PFSK-1 (cell line): ENCODE data around the gene NCOR1.

Source experiments
- FOXP2 ChIP-seq: optimal IDR thresholded peaks from 2 replicates; pipeline ENCODE3; 2011; ENCODE audit warnings: borderline replicate concordance, control low read depth, inconsistent platforms; ENCODE audit not compliant: insufficient read depth; ENCODE audit errors: extremely low read length, extremely low read depth
- POLR2AphosphoS5 ChIP-seq: IDR thresholded peaks from 2 replicates; pipeline ENCODE4 v1.6.1; 2012; ENCODE audit warnings: low read depth, mild to moderate bottlenecking, control low read depth, low read length, moderate library complexity
- SIN3A ChIP-seq: IDR thresholded peaks from 2 replicates; pipeline ENCODE4 v1.6.1; 2012; ENCODE audit warnings: mild to moderate bottlenecking, low read length, moderate library complexity, borderline replicate concordance; ENCODE audit not compliant: insufficient read depth
- TAF1 ChIP-seq: IDR thresholded peaks from 2 replicates; pipeline ENCODE4 v1.6.1; 2012; ENCODE audit warnings: low read length, control low read depth, borderline replicate concordance; ENCODE audit not compliant: insufficient read depth
- TF ChIP-seq, protein P1 (sequence below), 2 experiments: IDR thresholded peaks; 2 replicates each; pipeline versions ENCODE4 v1.6.1 to v1.8.0; 2011 to 2012; ENCODE audit warnings: low read depth in 2 of 2, low read length in 2 of 2, control low read depth in 1 of 2, inconsistent platforms in 1 of 2, mild to moderate bottlenecking in 1 of 2, moderate library complexity in 1 of 2; ENCODE audit not compliant: insufficient read depth in 1 of 2

NCOR1 gene

DNA sequence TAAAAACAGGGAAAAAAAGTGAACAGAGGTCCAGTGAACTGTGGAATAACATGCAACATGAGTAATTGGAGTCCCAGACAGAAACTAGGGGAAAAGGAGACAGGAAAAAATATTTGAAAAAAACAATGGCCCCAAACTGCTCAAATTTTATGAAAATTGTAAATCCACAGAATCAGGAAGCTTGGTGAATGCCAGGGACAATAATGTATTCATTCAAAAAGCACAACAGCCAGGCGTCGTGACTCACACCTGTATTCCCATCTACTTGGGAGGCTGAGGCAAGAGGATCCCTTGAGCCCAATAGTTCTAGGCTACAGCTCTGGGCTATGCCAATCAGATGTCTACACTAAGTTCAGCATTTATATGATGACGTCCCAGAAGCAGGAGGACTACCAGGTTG, 23.7 kb downstream of the NCOR1 start:
- TF ChIP-seq, protein P1, sequence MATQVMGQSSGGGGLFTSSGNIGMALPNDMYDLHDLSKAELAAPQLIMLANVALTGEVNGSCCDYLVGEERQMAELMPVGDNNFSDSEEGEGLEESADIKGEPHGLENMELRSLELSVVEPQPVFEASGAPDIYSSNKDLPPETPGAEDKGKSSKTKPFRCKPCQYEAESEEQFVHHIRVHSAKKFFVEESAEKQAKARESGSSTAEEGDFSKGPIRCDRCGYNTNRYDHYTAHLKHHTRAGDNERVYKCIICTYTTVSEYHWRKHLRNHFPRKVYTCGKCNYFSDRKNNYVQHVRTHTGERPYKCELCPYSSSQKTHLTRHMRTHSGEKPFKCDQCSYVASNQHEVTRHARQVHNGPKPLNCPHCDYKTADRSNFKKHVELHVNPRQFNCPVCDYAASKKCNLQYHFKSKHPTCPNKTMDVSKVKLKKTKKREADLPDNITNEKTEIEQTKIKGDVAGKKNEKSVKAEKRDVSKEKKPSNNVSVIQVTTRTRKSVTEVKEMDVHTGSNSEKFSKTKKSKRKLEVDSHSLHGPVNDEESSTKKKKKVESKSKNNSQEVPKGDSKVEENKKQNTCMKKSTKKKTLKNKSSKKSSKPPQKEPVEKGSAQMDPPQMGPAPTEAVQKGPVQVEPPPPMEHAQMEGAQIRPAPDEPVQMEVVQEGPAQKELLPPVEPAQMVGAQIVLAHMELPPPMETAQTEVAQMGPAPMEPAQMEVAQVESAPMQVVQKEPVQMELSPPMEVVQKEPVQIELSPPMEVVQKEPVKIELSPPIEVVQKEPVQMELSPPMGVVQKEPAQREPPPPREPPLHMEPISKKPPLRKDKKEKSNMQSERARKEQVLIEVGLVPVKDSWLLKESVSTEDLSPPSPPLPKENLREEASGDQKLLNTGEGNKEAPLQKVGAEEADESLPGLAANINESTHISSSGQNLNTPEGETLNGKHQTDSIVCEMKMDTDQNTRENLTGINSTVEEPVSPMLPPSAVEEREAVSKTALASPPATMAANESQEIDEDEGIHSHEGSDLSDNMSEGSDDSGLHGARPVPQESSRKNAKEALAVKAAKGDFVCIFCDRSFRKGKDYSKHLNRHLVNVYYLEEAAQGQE (IDR thresholded peaks at IDR 0.05; ENCODE audit: insufficient read depth in 1 of 2, low read depth in 2 of 2, low read length in 2 of 2) = no peak
- TF ChIP-seq TAF1 (no peak), SIN3A (no peak), FOXP2 (no peak), POLR2AphosphoS5 (no peak)

DNA sequence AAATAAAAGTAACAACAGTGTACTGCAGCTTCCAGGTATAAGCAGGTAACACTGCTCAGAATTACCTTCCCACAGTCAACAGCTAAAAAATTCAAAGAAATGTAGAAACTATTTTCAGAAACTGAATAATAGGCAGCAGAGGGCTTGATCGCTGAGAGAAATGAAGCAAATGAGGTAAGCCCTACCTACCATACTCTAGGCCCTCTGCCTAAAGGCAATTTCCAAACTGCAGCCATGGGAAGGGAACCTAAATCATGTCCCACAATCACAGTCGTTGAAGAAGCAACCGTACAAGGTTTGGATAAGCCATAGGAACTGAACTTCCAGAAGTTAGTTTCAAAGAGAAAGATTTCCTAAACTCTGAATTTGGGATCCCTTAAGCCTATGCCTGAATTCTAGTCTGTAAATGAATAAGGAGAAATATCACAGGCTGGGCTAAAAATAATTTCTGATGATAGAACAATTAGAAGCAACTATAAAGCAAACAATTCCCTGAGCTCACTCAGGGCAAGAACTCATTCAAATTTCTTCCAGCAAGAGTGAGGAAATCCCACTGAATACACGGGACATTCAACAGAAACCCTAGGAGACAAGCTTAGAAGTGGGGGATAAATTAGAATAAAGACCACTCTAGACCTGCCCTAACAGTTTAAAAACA, 24.5 kb downstream of the NCOR1 start:
- no peak for TF ChIP-seq POLR2AphosphoS5
- no peak for TF ChIP-seq TAF1
- no peak for TF ChIP-seq FOXP2
- TF ChIP-seq SIN3A = no peak
- TF ChIP-seq, protein P1 (IDR thresholded peaks at IDR 0.05; ENCODE audit: insufficient read depth in 1 of 2, low read depth in 2 of 2, low read length in 2 of 2) = no peak

GRCh38 chr17:16189791-16190348, 25.5 kb downstream of the NCOR1 start:
- TF ChIP-seq SIN3A (no peak), TAF1 (no peak), FOXP2 (no peak), POLR2AphosphoS5 (no peak)
- TF ChIP-seq, protein P1 (IDR thresholded peaks at IDR 0.05; ENCODE audit: insufficient read depth in 1 of 2, low read depth in 2 of 2, low read length in 2 of 2) = no peak

- TF ChIP-seq POLR2AphosphoS5 (no peak), SIN3A (no peak), TAF1 (no peak), FOXP2 (no peak)
- TF ChIP-seq, protein P1 (IDR thresholded peaks at IDR 0.05; ENCODE audit: insufficient read depth in 1 of 2, low read depth in 2 of 2, low read length in 2 of 2) = no peak
Observed at GRCh38 chr17:16187642-16188041, 27.7 kb downstream of the NCOR1 start.
